GM18867 (cell line): ENCODE measurements around the gene CSF1.

Experiments
- ATAC-seq: cut with Tn5 transposase; IDR thresholded peaks from one replicate; pipeline ENCODE4 v1.9.1; 2021; ENCODE audit warnings: mild to moderate bottlenecking, moderate library complexity; ENCODE audit not compliant: unreplicated experiment

Gene CSF1

GRCh38 chr1:109901141-109901523 lies 9.5 kb upstream of the CSF1 start:
- ATAC-seq = no peak

- ATAC-seq = no peak
These were observed 9.0 kb upstream of the CSF1 start for GRCh38 chr1:109901524-109902145.

GRCh38 chr1:109902204-109902985 lies 8.3 kb upstream of the CSF1 start:
- ATAC-seq = no peak

- ATAC-seq = no peak
These were observed 7.2 kb upstream of the CSF1 start for GRCh38 chr1:109903376-109903930.

- no peak for ATAC-seq
These were observed 6.4 kb upstream of the CSF1 start for GRCh38 chr1:109904105-109904817.

- no peak for ATAC-seq
These were observed 5.2 kb upstream of the CSF1 start for GRCh38 chr1:109905491-109905890.

- ATAC-seq = peak; percentile 92
These were observed 4.3 kb upstream of the CSF1 start for GRCh38 chr1:109906160-109906838.

GRCh38 chr1:109906839-109907180 lies 3.8 kb upstream of the CSF1 start:
- ATAC-seq = no peak

- ATAC-seq = no peak
These were observed 3.4 kb upstream of the CSF1 start for GRCh38 chr1:109907190-109907774.

- ATAC-seq = no peak
These were observed 1.8 kb upstream of the CSF1 start for GRCh38 chr1:109908836-109909235.

GRCh38 chr1:109909561-109909960 lies 1.1 kb upstream of the CSF1 start:
- ATAC-seq = no peak

GRCh38 chr1:109910963-109911798 lies 532 bp downstream of the CSF1 start:
- ATAC-seq = no peak

- ATAC-seq = no peak
These were observed 1.7 kb downstream of the CSF1 start for GRCh38 chr1:109912214-109912861.

- no peak for ATAC-seq
These were observed 2.2 kb downstream of the CSF1 start for GRCh38 chr1:109912873-109913272.

- ATAC-seq = no peak
These were observed 2.8 kb downstream of the CSF1 start for GRCh38 chr1:109913360-109913879.

GRCh38 chr1:109914587-109915240 lies 4.1 kb downstream of the CSF1 start:
- no peak for ATAC-seq

GRCh38 chr1:109917051-109917767 lies 6.6 kb downstream of the CSF1 start:
- no peak for ATAC-seq
